ENCODE results near the gene TLR10. TPM values are rescaled to one million over a fixed set of nuclear protein-coding genes. Genes with fewer than 3 reads are reported as not detected.
A peak's percentile ranks its signal among the peaks of the same experiment; 100 is the strongest.

Gene TLR10
- total RNA-seq, 1 donor, result not detected

DNA sequence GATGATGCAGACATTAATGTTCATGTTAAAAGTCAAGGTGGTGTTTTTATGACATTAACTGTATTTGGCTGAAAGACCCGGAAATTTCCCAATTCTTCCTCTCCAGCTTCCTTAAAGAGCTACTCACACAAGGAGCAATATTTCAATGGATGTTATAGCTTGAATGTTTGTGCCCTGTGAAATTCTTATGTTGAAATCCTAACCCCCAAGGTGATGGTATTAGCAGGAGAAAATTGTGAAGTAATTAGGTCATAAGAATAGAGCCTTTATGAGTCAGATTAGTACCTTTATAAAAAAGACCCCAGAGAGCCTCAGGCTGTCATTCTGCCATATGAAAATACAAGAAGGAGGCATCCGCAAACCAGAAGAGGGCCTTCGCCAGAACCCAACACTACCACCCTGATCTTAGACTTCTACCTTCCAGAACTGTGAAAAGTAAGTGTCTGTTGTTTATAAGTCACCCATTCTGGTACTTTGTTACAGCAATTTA lies 18.2 kb upstream of the TLR10 start:
- DNase-seq (ENCODE audit: low read depth), result no peak
- H3K4me3 ChIP-seq (ENCODE audit: low read depth, low read length), result no peak overlapping the region
- no peak for TF ChIP-seq CTCF (IDR thresholded peaks at IDR 0.05; ENCODE audit: insufficient read depth, low read length)

- no peak for DNase-seq (ENCODE audit: low read depth)
- no peak for TF ChIP-seq CTCF (IDR thresholded peaks at IDR 0.05; ENCODE audit: insufficient read depth, low read length)
- H3K4me3 ChIP-seq (ENCODE audit: low read depth, low read length), result no peak overlapping the region
Measured at GRCh38 chr4:38800366-38800765, 17.6 kb upstream of the TLR10 start.

DNA sequence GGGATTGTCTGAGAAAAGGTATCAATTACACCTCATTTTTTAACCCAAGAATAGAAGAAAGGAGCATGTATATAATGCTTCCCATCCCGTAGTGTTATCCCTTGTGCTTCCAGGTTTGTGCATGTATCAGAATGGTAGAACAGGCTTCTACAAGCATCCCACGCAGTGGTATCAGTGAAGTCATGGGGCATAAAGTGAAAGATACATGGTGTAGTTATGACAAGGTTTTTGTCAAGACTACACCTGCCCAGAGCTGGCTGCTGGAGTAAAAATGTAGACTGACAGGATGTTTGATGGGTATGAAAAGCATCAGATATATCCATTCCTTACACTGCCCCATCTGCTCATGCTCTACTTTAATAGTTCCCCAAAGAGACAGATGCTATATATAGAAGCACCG lies 12.3 kb upstream of the TLR10 start:
- no peak for TF ChIP-seq CTCF (IDR thresholded peaks at IDR 0.05; ENCODE audit: insufficient read depth, low read length)
- DNase-seq (ENCODE audit: low read depth), result no peak
- no peak overlapping the region for H3K4me3 ChIP-seq (ENCODE audit: low read depth, low read length)

GRCh38 chr4:38794051-38794450 lies 11.3 kb upstream of the TLR10 start:
- DNase-seq (ENCODE audit: low read depth), result no peak
- no peak for TF ChIP-seq CTCF (IDR thresholded peaks at IDR 0.05; ENCODE audit: insufficient read depth, low read length)
- no peak overlapping the region for H3K4me3 ChIP-seq (ENCODE audit: low read depth, low read length)

- no peak for DNase-seq (ENCODE audit: low read depth)
- TF ChIP-seq CTCF (IDR thresholded peaks at IDR 0.05; ENCODE audit: insufficient read depth, low read length), result no peak
- no peak overlapping the region for H3K4me3 ChIP-seq (ENCODE audit: low read depth, low read length)
Measured at GRCh38 chr4:38791010-38791409, 8.2 kb upstream of the TLR10 start.

- peak; percentile 69 for DNase-seq (ENCODE audit: low read depth)
- H3K4me3 ChIP-seq (ENCODE audit: low read depth, low read length), result no peak overlapping the region
- TF ChIP-seq CTCF (IDR thresholded peaks at IDR 0.05; ENCODE audit: insufficient read depth, low read length), result no peak
Measured at GRCh38 chr4:38788317-38788716, 5.5 kb upstream of the TLR10 start.

- no peak overlapping the region for H3K4me3 ChIP-seq (ENCODE audit: low read depth, low read length)
- DNase-seq (ENCODE audit: low read depth), result no peak
- TF ChIP-seq CTCF (IDR thresholded peaks at IDR 0.05; ENCODE audit: insufficient read depth, low read length), result no peak
Measured at GRCh38 chr4:38787693-38788092, 4.9 kb upstream of the TLR10 start.

Data from fibroblast of the aortic adventitia (primary cell).